Measurements from ENCODE around the gene COL20A1.

COL20A1 gene

GRCh38 chr20:63276956-63277355, 16.0 kb upstream of the COL20A1 start:
- ChIA-PET POLR2A (interaction anchor here (0.6 kb wide), 1 partner anchor 207 kb away, joined by 3 read pairs; no protein-coding TSS in a partner anchor), CTCF (interaction anchor here (0.7 to 0.8 kb wide), 2 partner anchors 15 to 54 kb away, joined by 3 to 4 read pairs; no protein-coding TSS in a partner anchor)
- TF ChIP-seq CTCF (IDR thresholded peaks at IDR 0.05; ENCODE audit: control extremely low read depth, extremely low read depth, low read depth, missing control alignments): no peak
- no peak for DNase-seq (ENCODE audit: extremely low spot score)

GRCh38 chr20:63277466-63278272, 15.3 kb upstream of the COL20A1 start:
- POLR2A ChIA-PET: interaction anchor here (0.6 kb wide), 1 partner anchor 207 kb away, joined by 3 read pairs; no protein-coding TSS in a partner anchor
- CTCF ChIA-PET: interaction anchor here (0.7 to 0.8 kb wide), 2 partner anchors 14 to 55 kb away, joined by 3 to 4 read pairs; no protein-coding TSS in a partner anchor
- no peak for TF ChIP-seq CTCF (IDR thresholded peaks at IDR 0.05; ENCODE audit: control extremely low read depth, extremely low read depth, low read depth, missing control alignments)
- DNase-seq (ENCODE audit: extremely low spot score): no peak

- ChIA-PET CTCF (no interaction called here), POLR2A (no interaction called here)
- no peak for DNase-seq (ENCODE audit: extremely low spot score)
- TF ChIP-seq CTCF (IDR thresholded peaks at IDR 0.05; ENCODE audit: control extremely low read depth, extremely low read depth, low read depth, missing control alignments): no peak
Measured at GRCh38 chr20:63278661-63279060, 14.3 kb upstream of the COL20A1 start.

GRCh38 chr20:63279931-63280330, 13.1 kb upstream of the COL20A1 start:
- no peak for DNase-seq (ENCODE audit: extremely low spot score)
- CTCF ChIA-PET: interaction anchor here (1.4 kb wide), 1 partner anchor 56 kb away, joined by 8 read pairs; no protein-coding TSS in a partner anchor
- POLR2A ChIA-PET: no interaction called here
- TF ChIP-seq CTCF (IDR thresholded peaks at IDR 0.05; ENCODE audit: control extremely low read depth, extremely low read depth, low read depth, missing control alignments): no peak

GRCh38 chr20:63280371-63280770, 12.6 kb upstream of the COL20A1 start:
- no peak for TF ChIP-seq CTCF (IDR thresholded peaks at IDR 0.05; ENCODE audit: control extremely low read depth, extremely low read depth, low read depth, missing control alignments)
- ChIA-PET CTCF (interaction anchor here (1.4 to 1.9 kb wide), 2 partner anchors 8 to 57 kb away, joined by 7 to 8 read pairs; partner anchors contain the start of gene ARFGAP1), POLR2A (no interaction called here)
- no peak for DNase-seq (ENCODE audit: extremely low spot score)

- POLR2A ChIA-PET: interaction anchor here (0.6 to 0.7 kb wide), 2 partner anchors 224 to 659 kb away, joined by 3 read pairs; no protein-coding TSS in a partner anchor
- CTCF ChIA-PET: interaction anchor here (1.1 to 1.9 kb wide), 3 partner anchors 9 to 57 kb away, joined by 4 to 8 read pairs (median 7); partner anchors contain the start of gene ARFGAP1
- TF ChIP-seq CTCF (IDR thresholded peaks at IDR 0.05; ENCODE audit: control extremely low read depth, extremely low read depth, low read depth, missing control alignments): no peak
- DNase-seq (ENCODE audit: extremely low spot score): no peak
Measured at GRCh38 chr20:63280929-63281545, 11.9 kb upstream of the COL20A1 start.
